ENCODE results near the gene FADS2.

DNA sequence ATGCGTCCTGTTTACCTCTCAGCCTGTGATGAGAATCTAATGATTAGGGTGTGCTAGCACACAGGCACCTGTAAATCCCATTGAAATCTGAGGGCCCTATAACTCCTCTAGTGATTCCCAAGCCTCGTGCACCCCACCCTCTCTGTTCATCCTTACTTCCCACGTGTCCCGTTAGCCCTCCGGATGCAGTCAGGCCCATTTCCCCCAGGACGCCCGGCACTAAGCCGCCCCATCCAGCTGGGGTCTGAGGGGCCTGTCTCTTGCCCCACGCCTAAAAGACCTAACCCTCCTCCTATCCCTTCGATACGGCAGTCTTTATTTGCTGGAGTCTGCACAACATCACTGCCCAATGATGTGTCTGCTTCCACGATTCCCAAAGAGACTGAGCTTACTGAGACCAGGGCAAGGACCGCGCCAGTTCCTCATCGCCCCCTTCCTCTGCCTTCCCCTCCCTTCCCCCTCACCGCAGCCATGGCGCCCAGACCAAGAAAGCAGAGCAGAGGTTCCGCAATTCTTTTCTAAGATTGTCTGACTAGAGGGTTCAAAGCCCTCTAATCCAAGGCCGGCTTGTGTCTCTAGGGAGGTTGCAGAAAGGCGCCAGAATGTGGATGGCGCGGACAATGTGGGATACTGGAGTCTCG is 1.1 kb upstream of the FADS2 start:
- TF ChIP-seq RAD51 (IDR thresholded peaks at IDR 0.05), result no peak
- TF ChIP-seq RAD21 (IDR thresholded peaks at IDR 0.05; ENCODE audit: insufficient read depth, low read depth, low read length), result no peak
- TF ChIP-seq, protein P1, sequence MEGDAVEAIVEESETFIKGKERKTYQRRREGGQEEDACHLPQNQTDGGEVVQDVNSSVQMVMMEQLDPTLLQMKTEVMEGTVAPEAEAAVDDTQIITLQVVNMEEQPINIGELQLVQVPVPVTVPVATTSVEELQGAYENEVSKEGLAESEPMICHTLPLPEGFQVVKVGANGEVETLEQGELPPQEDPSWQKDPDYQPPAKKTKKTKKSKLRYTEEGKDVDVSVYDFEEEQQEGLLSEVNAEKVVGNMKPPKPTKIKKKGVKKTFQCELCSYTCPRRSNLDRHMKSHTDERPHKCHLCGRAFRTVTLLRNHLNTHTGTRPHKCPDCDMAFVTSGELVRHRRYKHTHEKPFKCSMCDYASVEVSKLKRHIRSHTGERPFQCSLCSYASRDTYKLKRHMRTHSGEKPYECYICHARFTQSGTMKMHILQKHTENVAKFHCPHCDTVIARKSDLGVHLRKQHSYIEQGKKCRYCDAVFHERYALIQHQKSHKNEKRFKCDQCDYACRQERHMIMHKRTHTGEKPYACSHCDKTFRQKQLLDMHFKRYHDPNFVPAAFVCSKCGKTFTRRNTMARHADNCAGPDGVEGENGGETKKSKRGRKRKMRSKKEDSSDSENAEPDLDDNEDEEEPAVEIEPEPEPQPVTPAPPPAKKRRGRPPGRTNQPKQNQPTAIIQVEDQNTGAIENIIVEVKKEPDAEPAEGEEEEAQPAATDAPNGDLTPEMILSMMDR (IDR thresholded peaks at IDR 0.05 in 2 of 3, conservative IDR thresholded peaks at IDR 0.05 in 1 of 3; ENCODE audit: control insufficient read depth in 2 of 3, extremely low read depth in 1 of 3, insufficient read depth in 1 of 3, low read depth in 3 of 3, low read length in 3 of 3), result no peak
- TF ChIP-seq CBX3 (IDR thresholded peaks at IDR 0.05; ENCODE audit: borderline replicate concordance, low read depth), result no peak
- TF ChIP-seq POLR2A (IDR thresholded peaks at IDR 0.05; ENCODE audit: low read depth, low read length), result no peak
- no peak for TF ChIP-seq POLR2AphosphoS5 (IDR thresholded peaks at IDR 0.05; ENCODE audit: low read length)
- no peak for TF ChIP-seq CEBPB (IDR thresholded peaks at IDR 0.05; ENCODE audit: borderline replicate concordance in 1 of 2, low read depth in 2 of 2, low read length in 2 of 2)

Data from GM12878 (cell line).